K562 (cell line): ENCODE results near the gene PDPK1. TPM values are rescaled to one million over a fixed set of nuclear protein-coding genes. Genes with fewer than 3 reads are reported as not detected.
A peak's percentile ranks its signal among the peaks of the same experiment; 100 is the strongest.

Experiments
- ATAC-seq: fragments of 200-7000 bp; cut with Tn5 transposase; 3 replicates; pipeline ENCODE4 v1.9.1; 2020; ENCODE audit warnings: moderate library complexity
- BruUV-seq: library from RNA; stranded (reverse); fragments of 400-500 nt; replicated peaks from 2 replicates; lab custom pipeline; 2021; lab: Mats Ljungman, UMichigan
- CTCF ChIA-PET: fragments of 300-600 bp; formaldehyde crosslinking; extraction: SDS; loops from one replicate; lab custom pipeline; 2021; ENCODE audit warnings: low intra/inter-chr PET ratio; lab: Yijun Ruan, JAX
- POLR2A ChIA-PET: fragments of 300-600, 350-650 bp; sonication (Branson Sonifier 250); formaldehyde crosslinking; extraction: SDS; loops from one replicate; lab custom pipeline; 2021; ENCODE audit warnings: antibody characterized with exemption, inconsistent platforms; lab: Yijun Ruan, JAX
- DNase-seq, 4 experiments: peaks; one replicate each; pipeline versions ENCODE4 v3.0.0 to v3.0.0-alpha.2; 2011 to 2018; ENCODE audit warnings: low spot score in 3 of 4, mixed read lengths in 3 of 4; ENCODE audit errors: extremely low read depth in 1 of 4
- FAIRE-seq: peaks from 2 replicates; lab custom pipeline; 2011; peaks lifted over from hg19 to GRCh38; lab: Jason Lieb, UNC
- H2AFZ ChIP-seq: 2 replicates; pipeline ENCODE4 v1.6.0; 2011; ENCODE audit warnings: low read depth, low read length, control low read depth, inconsistent platforms
- H3K27ac ChIP-seq: fragments of 200-600 bp; 3 replicates; pipeline ENCODE4 v1.8.0; 2011; ENCODE audit warnings: low read depth, mild to moderate bottlenecking, control low read depth, inconsistent platforms, low read length, moderate library complexity, mixed read lengths; ENCODE audit errors: extremely low read depth
- H3K27me3 ChIP-seq, 2 experiments: fragments of 300-600 bp in 1 of 2; 2 replicates in 1 of 2; 3 replicates in 1 of 2; pipeline versions ENCODE4 v1.6.0 to v1.8.0; 2011; ENCODE audit warnings: inconsistent platforms in 2 of 2, low read length in 2 of 2, mild to moderate bottlenecking in 1 of 2, mixed read lengths in 1 of 2, moderate library complexity in 1 of 2; ENCODE audit not compliant: control insufficient read depth in 2 of 2, insufficient read depth in 2 of 2
- H3K36me3 ChIP-seq: fragments of 300-600 bp; 3 replicates; pipeline ENCODE4 v1.8.0; 2011; ENCODE audit warnings: mild to moderate bottlenecking, low read length, inconsistent platforms; ENCODE audit not compliant: control insufficient read depth, insufficient read depth
- H3K4me1 ChIP-seq, 2 experiments: fragments of 200-600 bp in 1 of 2; replicated peaks in 1 of 2; 2 replicates in 1 of 2; 3 replicates in 1 of 2; pipeline versions ENCODE4 v1.5.1 to v1.8.0; 2011; ENCODE audit warnings: inconsistent platforms in 2 of 2, low read length in 2 of 2, mild to moderate bottlenecking in 1 of 2, mixed read lengths in 1 of 2, moderate library complexity in 1 of 2; ENCODE audit not compliant: control insufficient read depth in 2 of 2, insufficient read depth in 2 of 2
- H3K4me2 ChIP-seq: 2 replicates; pipeline ENCODE4 v1.6.1; 2011; ENCODE audit warnings: low read length, control low read depth, inconsistent platforms, mixed read lengths; ENCODE audit not compliant: insufficient read depth
- H3K4me3 ChIP-seq: fragments of 200-600 bp; sonication (generic), shearing (Covaris generic); 2 replicates; pipeline ENCODE4 v1.5.1; 2016; ENCODE audit warnings: control low read depth, inconsistent platforms
- H3K79me2 ChIP-seq: fragments of 200-600 bp; 3 replicates; pipeline ENCODE4 v1.8.0; 2011; ENCODE audit warnings: low read length, inconsistent platforms; ENCODE audit not compliant: control insufficient read depth, insufficient read depth
- H3K9ac ChIP-seq, 2 experiments: 2 replicates each; pipeline versions ENCODE4 v1.6.0 to v1.6.1; 2011; ENCODE audit warnings: low read depth in 2 of 2, low read length in 2 of 2, control low read depth in 1 of 2, inconsistent platforms in 1 of 2, mild to moderate bottlenecking in 1 of 2, mixed read lengths in 1 of 2; ENCODE audit not compliant: insufficient read depth in 1 of 2
- H3K9me1 ChIP-seq: one replicate; pipeline ENCODE4 v1.6.0; 2011; ENCODE audit warnings: inconsistent platforms, mild to moderate bottlenecking, low read length, moderate library complexity; ENCODE audit not compliant: control insufficient read depth, insufficient read depth
- H3K9me3 ChIP-seq: replicated peaks from 2 replicates; pipeline ENCODE4 v1.5.1; 2011; ENCODE audit warnings: low read depth, low read length, inconsistent platforms; ENCODE audit not compliant: control insufficient read depth, insufficient read depth
- H4K20me1 ChIP-seq: replicated peaks from 2 replicates; pipeline ENCODE4 v1.6.1; 2011; ENCODE audit warnings: low read length, inconsistent platforms, mixed read lengths; ENCODE audit not compliant: control insufficient read depth, insufficient read depth
- POLR2G ChIP-seq: fragments of 200-400 bp; formaldehyde crosslinking; IDR thresholded peaks from 2 replicates; pipeline ENCODE4 v1.6.1; 2017; ENCODE audit warnings: low read depth, mild to moderate bottlenecking, antibody characterized with exemption, low read length, moderate library complexity
- WGBS: fragments of 100-300 bp; shearing (Covaris generic); methylation state at CpG from one replicate; pipeline ENCODE4 v1.1.6; 2016; ENCODE audit warnings: low coverage, mixed read lengths; ENCODE audit not compliant: insufficient coverage; ENCODE audit errors: missing lambda C conversion rate; 5-methylcytosine and 5-hydroxymethylcytosine counted together
- in situ Hi-C: fragments of 300-500 bp; cut with MboI; formaldehyde crosslinking; loops from 4 replicates; pipeline ENCODE4 v1.15.0; 2018; ENCODE audit warnings: inconsistent platforms, mixed read lengths
- intact Hi-C: fragments of 100-400 bp; cut with micrococcal nuclease; formaldehyde crosslinking; loops from 2 replicates; pipeline ENCODE4 v1.14.2; 2022
- polyA plus RNA-seq, 8 experiments: library from polyadenylated mRNA; depleted of rRNA in 4 of 8; stranded (reverse) in 5 of 8; unstranded in 3 of 8; fragments of >200 nt; fragmentation: Nextera tagmentation in 2 of 8; fragmentation: Illumina TruSeq in 1 of 8; extraction: Ambion mirVana in 2 of 8; extraction: Trizol in 1 of 8; gene quantifications; 2 replicates each; pipeline versions ENCODE4 v1.2.1 to v1.2.3, GENCODE V29; 2011 to 2014; ENCODE audit warnings: inconsistent platforms in 1 of 8, missing spikeins in 1 of 8
- total RNA-seq, 7 experiments: library from RNA; depleted of rRNA in 6 of 7; stranded (reverse); fragments of >200 nt in 6 of 7; fragmentation: Illumina TruSeq in 2 of 7; extraction: Trizol in 2 of 7; gene quantifications; 2 replicates each; pipeline versions ENCODE4 v1.2.1 to v1.2.3, GENCODE V29; 2011 to 2021; ENCODE audit warnings: low replicate concordance in 1 of 7
- TF ChIP-seq, protein P1 (sequence below), 2 experiments: fragments of 450-650 bp; conservative IDR thresholded peaks; 2 replicates each; pipeline ENCODE4 v1.6.1; 2017; ENCODE audit warnings: mild to moderate bottlenecking in 2 of 2, moderate library complexity in 2 of 2

The PDPK1 gene
- total and polyA plus RNA-seq, 9 of the 15 experiments (the other 6 are each of a cell fraction or from before 2014, with no cell fraction given) = 4.0 to 37.2 (median 18.7) TPM

DNA sequence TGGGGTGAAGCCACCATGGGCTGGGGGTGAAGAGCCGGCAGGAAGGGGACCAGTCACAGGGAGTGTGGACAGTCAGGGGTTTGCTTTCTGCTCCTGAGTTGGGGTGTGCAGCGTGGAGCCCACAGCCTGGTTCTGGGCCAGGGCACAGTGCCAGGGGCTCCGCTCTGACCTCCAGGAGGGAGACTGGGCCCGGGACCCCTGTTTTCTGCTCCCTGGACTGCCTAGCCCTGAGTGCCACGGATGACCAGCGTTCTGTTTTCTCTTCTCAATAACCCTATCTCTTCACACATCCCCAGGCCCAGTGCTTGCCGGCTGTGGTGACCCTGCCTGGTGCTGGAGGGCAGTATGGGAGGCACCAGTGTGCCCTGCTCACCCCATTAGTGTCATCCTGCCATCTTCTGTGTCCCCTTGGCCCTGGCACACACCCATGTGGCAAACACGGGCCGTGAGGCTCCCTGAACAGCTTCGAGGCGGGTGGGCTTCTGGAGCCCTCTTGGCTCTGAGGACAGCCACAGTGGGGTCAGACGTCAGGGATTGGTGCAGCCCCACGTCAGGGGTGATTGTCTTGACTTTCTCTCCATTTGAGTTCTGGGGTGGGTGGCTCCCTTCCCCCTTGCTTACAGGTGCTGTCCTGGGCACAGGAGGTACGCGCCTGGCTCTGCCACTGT is 7.7 kb upstream of the PDPK1 start:
- Histone ChIP-seq H3K4me3 (no peak overlapping the region), H3K36me3 (peaks cover 50% of the 10 kb centered on the region; the same call in 2 of the 3 replicates), H4K20me1 (no peaks in the 10 kb centered on the region), H3K79me2 (no peaks in the 10 kb centered on the region), H3K4me2 (no peak overlapping the region), H3K9me1 (peaks cover 3% of the 10 kb centered on the region), H3K27me3 (no peaks in the 10 kb centered on the region), H3K9me3 (no peaks in the 10 kb centered on the region), H3K4me1 (peaks cover 6 to 62% of the 10 kb centered on the region in 2 experiments; a peak in 3 of 5 replicates), H3K27ac (no peak overlapping the region), H2AFZ (no peak overlapping the region), H3K9ac (peak overlapping the region in 1 of 2 experiments; percentile 64; a peak in 2 of 4 replicates)
- in situ Hi-C loops (no loop called here), intact Hi-C loops (no loop called here)
- ChIA-PET POLR2A (interaction anchor here (0.7 to 3.8 kb wide), 4 partner anchors 9 to 230 kb away, joined by 3 to 45 read pairs (median 9); partner anchors contain the start of gene AMDHD2), CTCF (no interaction called here)
- no peak for ATAC-seq
- 87% methylated on average over 14 of the region's 15 CpGs for WGBS
- BruUV-seq = no TSS peak
- DNase-seq = no peak
- no peak for FAIRE-seq
- TF ChIP-seq, protein P1, sequence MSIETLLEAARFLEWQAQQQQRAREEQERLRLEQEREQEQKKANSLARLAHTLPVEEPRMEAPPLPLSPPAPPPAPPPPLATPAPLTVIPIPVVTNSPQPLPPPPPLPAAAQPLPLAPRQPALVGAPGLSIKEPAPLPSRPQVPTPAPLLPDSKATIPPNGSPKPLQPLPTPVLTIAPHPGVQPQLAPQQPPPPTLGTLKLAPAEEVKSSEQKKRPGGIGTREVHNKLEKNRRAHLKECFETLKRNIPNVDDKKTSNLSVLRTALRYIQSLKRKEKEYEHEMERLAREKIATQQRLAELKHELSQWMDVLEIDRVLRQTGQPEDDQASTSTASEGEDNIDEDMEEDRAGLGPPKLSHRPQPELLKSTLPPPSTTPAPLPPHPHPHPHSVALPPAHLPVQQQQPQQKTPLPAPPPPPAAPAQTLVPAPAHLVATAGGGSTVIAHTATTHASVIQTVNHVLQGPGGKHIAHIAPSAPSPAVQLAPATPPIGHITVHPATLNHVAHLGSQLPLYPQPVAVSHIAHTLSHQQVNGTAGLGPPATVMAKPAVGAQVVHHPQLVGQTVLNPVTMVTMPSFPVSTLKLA (conservative IDR thresholded peaks at IDR 0.05) = no peak
- peak; percentile 16; the same call in 1 of the 2 replicates for TF ChIP-seq POLR2G
